ENCODE measurements around the gene COP1.

COP1 gene

GRCh38 chr1:176203735-176204134 lies 3.4 kb downstream of the COP1 start:
- Histone ChIP-seq H3K27me3 (ENCODE audit: insufficient read depth, low read depth, severe bottlenecking) (no peaks in the 10 kb centered on the region), H3K9me3 (ENCODE audit: severe bottlenecking) (no peaks in the 10 kb centered on the region), H3K4me3 (ENCODE audit: low read depth, low read length) (no peak overlapping the region), H3K36me3 (peaks cover 5% of the 10 kb centered on the region), H3K27ac (no peak overlapping the region)
- no peak for TF ChIP-seq CTCF (IDR thresholded peaks at IDR 0.05; ENCODE audit: low read depth, low read length)
- no peak for DNase-seq

GRCh38 chr1:176201568-176201967 lies 5.5 kb downstream of the COP1 start:
- no peak overlapping the region for H3K27ac ChIP-seq
- H3K9me3 ChIP-seq (ENCODE audit: severe bottlenecking): no peaks in the 10 kb centered on the region
- TF ChIP-seq CTCF (IDR thresholded peaks at IDR 0.05; ENCODE audit: low read depth, low read length): no peak
- H3K27me3 ChIP-seq (ENCODE audit: insufficient read depth, low read depth, severe bottlenecking): no peaks in the 10 kb centered on the region
- no peak for DNase-seq
- H3K4me3 ChIP-seq (ENCODE audit: low read depth, low read length): no peak overlapping the region
- H3K36me3 ChIP-seq: no peaks in the 10 kb centered on the region; the same call in 1 of the 2 replicates

GRCh38 chr1:176199707-176200106 lies 7.4 kb downstream of the COP1 start:
- Histone ChIP-seq H3K27me3 (ENCODE audit: insufficient read depth, low read depth, severe bottlenecking) (no peaks in the 10 kb centered on the region), H3K9me3 (ENCODE audit: severe bottlenecking) (no peaks in the 10 kb centered on the region), H3K36me3 (no peaks in the 10 kb centered on the region), H3K4me3 (ENCODE audit: low read depth, low read length) (no peak overlapping the region), H3K27ac (no peak overlapping the region)
- no peak for TF ChIP-seq CTCF (IDR thresholded peaks at IDR 0.05; ENCODE audit: low read depth, low read length)
- no peak for DNase-seq

- Histone ChIP-seq H3K9me3 (ENCODE audit: severe bottlenecking) (no peaks in the 10 kb centered on the region), H3K27me3 (ENCODE audit: insufficient read depth, low read depth, severe bottlenecking) (no peaks in the 10 kb centered on the region)
These were observed 8.7 kb downstream of the COP1 start for GRCh38 chr1:176198413-176198812.

GRCh38 chr1:176196728-176197127 lies 10.4 kb downstream of the COP1 start:
- no peak for TF ChIP-seq CTCF (IDR thresholded peaks at IDR 0.05; ENCODE audit: low read depth, low read length)
- Histone ChIP-seq H3K27ac (no peak overlapping the region), H3K27me3 (ENCODE audit: insufficient read depth, low read depth, severe bottlenecking) (no peaks in the 10 kb centered on the region), H3K36me3 (no peaks in the 10 kb centered on the region), H3K4me3 (ENCODE audit: low read depth, low read length) (no peak overlapping the region), H3K9me3 (ENCODE audit: severe bottlenecking) (no peaks in the 10 kb centered on the region)
- no peak for DNase-seq

More at GRCh38 chr1:176198413-176198812, 8.7 kb downstream of the COP1 start:
- Histone ChIP-seq H3K36me3 (no peaks in the 10 kb centered on the region), H3K4me3 (ENCODE audit: low read depth, low read length) (no peak overlapping the region), H3K27ac (no peak overlapping the region)
- TF ChIP-seq CTCF (IDR thresholded peaks at IDR 0.05; ENCODE audit: low read depth, low read length): no peak
- no peak for DNase-seq

- Histone ChIP-seq H3K4me3 (ENCODE audit: low read depth, low read length) (no peak overlapping the region), H3K27ac (no peak overlapping the region), H3K27me3 (ENCODE audit: insufficient read depth, low read depth, severe bottlenecking) (no peaks in the 10 kb centered on the region), H3K36me3 (no peaks in the 10 kb centered on the region), H3K9me3 (ENCODE audit: severe bottlenecking) (no peaks in the 10 kb centered on the region)
- no peak for TF ChIP-seq CTCF (IDR thresholded peaks at IDR 0.05; ENCODE audit: low read depth, low read length)
- DNase-seq: no peak
These were observed 11.5 kb downstream of the COP1 start for GRCh38 chr1:176195547-176195946.
